GM23338 (cell line): ENCODE data around the gene RETSAT. TPM values are rescaled to one million over a fixed set of nuclear protein-coding genes. Genes with fewer than 3 reads are reported as not detected.

Source experiments
- ATAC-seq: fragments of 200-7000 bp; cut with Tn5 transposase; 3 replicates; pipeline ENCODE4 v1.9.1; 2020
- DNase-seq: peaks from one replicate; pipeline ENCODE4 v3.0.0-alpha.2; 2015; ENCODE audit warnings: low spot score
- H2AFZ ChIP-seq: fragments of 200-600 bp; sonication (generic); 2 replicates; pipeline ENCODE4 v1.8.0; 2016; ENCODE audit warnings: antibody characterized with exemption, mild to moderate bottlenecking, moderate library complexity
- H3F3A ChIP-seq: fragments of 200-600 bp; sonication (generic); replicated peaks from 2 replicates; pipeline ENCODE4 v1.8.0; 2017; ENCODE audit warnings: antibody characterized with exemption, mixed run types, low read depth
- H3K27ac ChIP-seq: fragments of 200-600 bp; sonication (generic); 2 replicates; pipeline ENCODE4 v1.6.1; 2016; ENCODE audit warnings: low read depth
- H3K27me3 ChIP-seq: fragments of 200-600 bp; sonication (generic); 2 replicates; pipeline ENCODE4 v1.8.0; 2016; ENCODE audit warnings: mild to moderate bottlenecking, mixed run types, moderate library complexity; ENCODE audit not compliant: insufficient read depth
- H3K36me3 ChIP-seq: fragments of 200-600 bp; sonication (generic); 2 replicates; pipeline ENCODE4 v1.8.0; 2016; ENCODE audit warnings: mild to moderate bottlenecking; ENCODE audit not compliant: insufficient read depth
- H3K4me1 ChIP-seq: fragments of 200-600 bp; sonication (generic); 2 replicates; pipeline ENCODE4 v1.8.0; 2016; ENCODE audit warnings: mild to moderate bottlenecking, moderate library complexity; ENCODE audit not compliant: insufficient read depth
- H3K4me2 ChIP-seq: fragments of 200-600 bp; sonication (generic); 2 replicates; pipeline ENCODE4 v1.7.1; 2017; ENCODE audit warnings: mixed run types
- H3K4me3 ChIP-seq: fragments of 200-600 bp; sonication (generic); 2 replicates; pipeline ENCODE4 v1.6.1; 2016; ENCODE audit warnings: mixed run types
- H3K79me2 ChIP-seq: fragments of 200-600 bp; sonication (generic); replicated peaks from 2 replicates; pipeline ENCODE4 v1.8.0; 2017; ENCODE audit warnings: mild to moderate bottlenecking; ENCODE audit not compliant: insufficient read depth
- H3K9me2 ChIP-seq: fragments of 200-600 bp; sonication (generic); 2 replicates; pipeline ENCODE4 v1.8.0; 2017; ENCODE audit not compliant: insufficient read depth
- H4K20me1 ChIP-seq: fragments of 200-600 bp; sonication (generic); replicated peaks from 2 replicates; pipeline ENCODE4 v1.8.0; 2017; ENCODE audit warnings: mild to moderate bottlenecking; ENCODE audit not compliant: insufficient read depth
- H3K27ac Mint-ChIP-seq: 2 replicates; pipeline ENCODE4 v1.8.0; 2020; ENCODE audit warnings: inconsistent platforms, mild to moderate bottlenecking, moderate library complexity, mixed read lengths
- H3K27me3 Mint-ChIP-seq: 3 replicates; pipeline ENCODE4 v1.8.0; 2022; ENCODE audit warnings: low read depth, mild to moderate bottlenecking, moderate library complexity, mixed read lengths, inconsistent platforms; ENCODE audit not compliant: insufficient read depth, poor library complexity
- H3K36me3 Mint-ChIP-seq: 3 replicates; pipeline ENCODE4 v1.8.0; 2021; ENCODE audit warnings: low read depth, mild to moderate bottlenecking, inconsistent platforms, moderate library complexity, mixed read lengths
- H3K4me1 Mint-ChIP-seq: 3 replicates; pipeline ENCODE4 v1.8.0; 2020; ENCODE audit warnings: mild to moderate bottlenecking, inconsistent platforms, mixed read lengths
- H3K4me3 Mint-ChIP-seq: 3 replicates; pipeline ENCODE4 v1.8.0; 2021; ENCODE audit warnings: moderate library complexity, mild to moderate bottlenecking, inconsistent platforms, mixed read lengths
- H3K9me3 Mint-ChIP-seq: 3 replicates; pipeline ENCODE4 v1.8.0; 2020; ENCODE audit warnings: moderate library complexity, mild to moderate bottlenecking, inconsistent platforms, mixed read lengths
- CREB1 ChIP-seq: fragments of 250-450 bp; sonication (Bioruptor Pico); IDR thresholded peaks from 2 replicates; pipeline ENCODE4 v1.5.0; 2020; ENCODE audit warnings: low read depth, mild to moderate bottlenecking, moderate library complexity
- EZH2 ChIP-seq: fragments of 200-600 bp; sonication (generic); IDR thresholded peaks from one replicate; pipeline ENCODE4 v1.8.0; 2017; ENCODE audit warnings: antibody characterized with exemption, mild to moderate bottlenecking, low read depth; ENCODE audit not compliant: unreplicated experiment
- EZH2phosphoT487 ChIP-seq: fragments of 200-600 bp; sonication (generic); IDR thresholded peaks from one replicate; pipeline ENCODE4 v1.8.1; 2018; ENCODE audit warnings: antibody characterized with exemption; ENCODE audit not compliant: unreplicated experiment
- JUNB ChIP-seq: IDR thresholded peaks from one replicate; pipeline ENCODE4 v1.6.1; 2016; ENCODE audit warnings: antibody characterized with exemption; ENCODE audit not compliant: unreplicated experiment
- NANOG ChIP-seq: IDR thresholded peaks from 2 replicates; pipeline ENCODE4 v1.6.1; 2016; ENCODE audit warnings: antibody characterized with exemption, borderline replicate concordance
- POLR2AphosphoS5 ChIP-seq: IDR thresholded peaks from 2 replicates; pipeline ENCODE4 v1.6.1; 2016; ENCODE audit warnings: antibody characterized with exemption, low read depth
- STAT1 ChIP-seq: IDR thresholded peaks from one replicate; pipeline ENCODE4 v1.6.1; 2016; ENCODE audit warnings: antibody characterized with exemption; ENCODE audit not compliant: unreplicated experiment
- ZNF114 ChIP-seq: fragments of 250-450 bp; sonication (Bioruptor Pico); IDR thresholded peaks from 2 replicates; pipeline ENCODE4 v1.5.0; 2020; ENCODE audit warnings: mild to moderate bottlenecking, moderate library complexity
- ZNF331 ChIP-seq: fragments of 250-450 bp; sonication (Bioruptor Pico); IDR thresholded peaks from 2 replicates; pipeline ENCODE4 v1.5.0; 2020; ENCODE audit warnings: low read depth, mild to moderate bottlenecking, moderate library complexity
- polyA plus RNA-seq: library from polyadenylated mRNA; unstranded; fragments of >200 nt; fragmentation: Nextera tagmentation; extraction: Ambion mirVana; gene quantifications from 2 replicates; pipeline ENCODE4 v1.2.1, GENCODE V29; 2016
- total RNA-seq: library from RNA; depleted of rRNA; stranded (reverse); fragments of >200 nt; shearing (Covaris generic); gene quantifications from 2 replicates; pipeline ENCODE4 v1.2.3, GENCODE V29; 2014
- TF ChIP-seq, protein P1 (sequence below): fragments of 250-450 bp; sonication (Bioruptor Pico); IDR thresholded peaks from 2 replicates; pipeline ENCODE4 v1.5.0; 2020; ENCODE audit warnings: mild to moderate bottlenecking, moderate library complexity
- TF ChIP-seq, protein P2 (sequence below), 2 experiments: fragments of 200-600 bp in 1 of 2; sonication (generic) in 1 of 2; conservative IDR thresholded peaks; 2 replicates each; pipeline versions ENCODE4 v1.5.1 to v1.6.1; 2016 to 2017; ENCODE audit warnings: antibody characterized with exemption in 2 of 2, low read depth in 2 of 2, mild to moderate bottlenecking in 2 of 2, moderate library complexity in 1 of 2
- TF ChIP-seq, protein P3 (sequence below): IDR thresholded peaks from 2 replicates; pipeline ENCODE4 v1.6.1; 2016; ENCODE audit warnings: antibody characterized with exemption
- TF ChIP-seq, protein P4 (sequence below): IDR thresholded peaks from one replicate; pipeline ENCODE4 v1.6.1; 2018; ENCODE audit warnings: antibody characterized with exemption; ENCODE audit not compliant: unreplicated experiment

RETSAT gene
- total and polyA plus RNA-seq, 2 experiments from 2014 or later, result 2.3 to 16.4 TPM

- Mint-ChIP-seq H3K9me3 (no peaks in the 10 kb centered on the region; the same call in 2 of the 3 replicates), H3K27ac (no peak overlapping the region), H3K36me3 (peaks cover 59% of the 10 kb centered on the region), H3K4me3 (peak overlapping the region; percentile 91), H3K27me3 (peaks cover 9% of the 10 kb centered on the region), H3K4me1 (peaks cover 40% of the 10 kb centered on the region)
- Histone ChIP-seq H3F3A (no peaks in the 10 kb centered on the region), H3K36me3 (peaks cover 34% of the 10 kb centered on the region), H4K20me1 (peaks cover 29% of the 10 kb centered on the region), H3K27me3 (no peaks in the 10 kb centered on the region), H3K4me3 (peak overlapping the region; percentile 98), H3K4me2 (peak overlapping the region; percentile 84), H3K9me2 (no peaks in the 10 kb centered on the region), H2AFZ (no peak overlapping the region), H3K4me1 (peaks cover 34% of the 10 kb centered on the region), H3K27ac (no peak overlapping the region), H3K79me2 (peaks cover 40% of the 10 kb centered on the region)
- TF ChIP-seq NANOG (no peak), CREB1 (CRISPR knock-in tag) (no peak), JUNB (no peak), POLR2AphosphoS5 (no peak), ZNF331 (CRISPR knock-in tag) (no peak), STAT1 (no peak), EZH2 (no peak), EZH2phosphoT487 (no peak), ZNF114 (CRISPR knock-in tag) (no peak)
- TF ChIP-seq, protein P1, sequence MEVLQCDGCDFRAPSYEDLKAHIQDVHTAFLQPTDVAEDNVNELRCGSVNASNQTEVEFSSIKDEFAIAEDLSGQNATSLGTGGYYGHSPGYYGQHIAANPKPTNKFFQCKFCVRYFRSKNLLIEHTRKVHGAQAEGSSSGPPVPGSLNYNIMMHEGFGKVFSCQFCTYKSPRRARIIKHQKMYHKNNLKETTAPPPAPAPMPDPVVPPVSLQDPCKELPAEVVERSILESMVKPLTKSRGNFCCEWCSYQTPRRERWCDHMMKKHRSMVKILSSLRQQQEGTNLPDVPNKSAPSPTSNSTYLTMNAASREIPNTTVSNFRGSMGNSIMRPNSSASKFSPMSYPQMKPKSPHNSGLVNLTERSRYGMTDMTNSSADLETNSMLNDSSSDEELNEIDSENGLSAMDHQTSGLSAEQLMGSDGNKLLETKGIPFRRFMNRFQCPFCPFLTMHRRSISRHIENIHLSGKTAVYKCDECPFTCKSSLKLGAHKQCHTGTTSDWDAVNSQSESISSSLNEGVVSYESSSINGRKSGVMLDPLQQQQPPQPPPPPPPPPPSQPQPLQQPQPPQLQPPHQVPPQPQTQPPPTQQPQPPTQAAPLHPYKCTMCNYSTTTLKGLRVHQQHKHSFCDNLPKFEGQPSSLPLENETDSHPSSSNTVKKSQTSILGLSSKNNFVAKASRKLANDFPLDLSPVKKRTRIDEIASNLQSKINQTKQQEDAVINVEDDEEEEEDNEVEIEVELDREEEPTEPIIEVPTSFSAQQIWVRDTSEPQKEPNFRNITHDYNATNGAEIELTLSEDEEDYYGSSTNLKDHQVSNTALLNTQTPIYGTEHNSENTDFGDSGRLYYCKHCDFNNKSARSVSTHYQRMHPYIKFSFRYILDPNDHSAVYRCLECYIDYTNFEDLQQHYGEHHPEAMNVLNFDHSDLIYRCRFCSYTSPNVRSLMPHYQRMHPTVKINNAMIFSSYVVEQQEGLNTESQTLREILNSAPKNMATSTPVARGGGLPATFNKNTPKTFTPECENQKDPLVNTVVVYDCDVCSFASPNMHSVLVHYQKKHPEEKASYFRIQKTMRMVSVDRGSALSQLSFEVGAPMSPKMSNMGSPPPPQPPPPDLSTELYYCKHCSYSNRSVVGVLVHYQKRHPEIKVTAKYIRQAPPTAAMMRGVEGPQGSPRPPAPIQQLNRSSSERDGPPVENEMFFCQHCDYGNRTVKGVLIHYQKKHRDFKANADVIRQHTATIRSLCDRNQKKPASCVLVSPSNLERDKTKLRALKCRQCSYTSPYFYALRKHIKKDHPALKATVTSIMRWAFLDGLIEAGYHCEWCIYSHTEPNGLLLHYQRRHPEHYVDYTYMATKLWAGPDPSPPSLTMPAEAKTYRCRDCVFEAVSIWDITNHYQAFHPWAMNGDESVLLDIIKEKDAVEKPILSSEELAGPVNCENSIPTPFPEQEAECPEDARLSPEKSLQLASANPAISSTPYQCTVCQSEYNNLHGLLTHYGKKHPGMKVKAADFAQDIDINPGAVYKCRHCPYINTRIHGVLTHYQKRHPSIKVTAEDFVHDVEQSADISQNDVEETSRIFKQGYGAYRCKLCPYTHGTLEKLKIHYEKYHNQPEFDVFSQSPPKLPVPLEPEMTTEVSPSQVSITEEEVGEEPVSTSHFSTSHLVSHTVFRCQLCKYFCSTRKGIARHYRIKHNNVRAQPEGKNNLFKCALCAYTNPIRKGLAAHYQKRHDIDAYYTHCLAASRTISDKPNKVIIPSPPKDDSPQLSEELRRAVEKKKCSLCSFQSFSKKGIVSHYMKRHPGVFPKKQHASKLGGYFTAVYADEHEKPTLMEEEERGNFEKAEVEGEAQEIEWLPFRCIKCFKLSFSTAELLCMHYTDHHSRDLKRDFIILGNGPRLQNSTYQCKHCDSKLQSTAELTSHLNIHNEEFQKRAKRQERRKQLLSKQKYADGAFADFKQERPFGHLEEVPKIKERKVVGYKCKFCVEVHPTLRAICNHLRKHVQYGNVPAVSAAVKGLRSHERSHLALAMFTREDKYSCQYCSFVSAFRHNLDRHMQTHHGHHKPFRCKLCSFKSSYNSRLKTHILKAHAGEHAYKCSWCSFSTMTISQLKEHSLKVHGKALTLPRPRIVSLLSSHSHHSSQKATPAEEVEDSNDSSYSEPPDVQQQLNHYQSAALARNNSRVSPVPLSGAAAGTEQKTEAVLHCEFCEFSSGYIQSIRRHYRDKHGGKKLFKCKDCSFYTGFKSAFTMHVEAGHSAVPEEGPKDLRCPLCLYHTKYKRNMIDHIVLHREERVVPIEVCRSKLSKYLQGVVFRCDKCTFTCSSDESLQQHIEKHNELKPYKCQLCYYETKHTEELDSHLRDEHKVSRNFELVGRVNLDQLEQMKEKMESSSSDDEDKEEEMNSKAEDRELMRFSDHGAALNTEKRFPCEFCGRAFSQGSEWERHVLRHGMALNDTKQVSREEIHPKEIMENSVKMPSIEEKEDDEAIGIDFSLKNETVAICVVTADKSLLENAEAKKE, result no peak
- TF ChIP-seq, protein P2, sequence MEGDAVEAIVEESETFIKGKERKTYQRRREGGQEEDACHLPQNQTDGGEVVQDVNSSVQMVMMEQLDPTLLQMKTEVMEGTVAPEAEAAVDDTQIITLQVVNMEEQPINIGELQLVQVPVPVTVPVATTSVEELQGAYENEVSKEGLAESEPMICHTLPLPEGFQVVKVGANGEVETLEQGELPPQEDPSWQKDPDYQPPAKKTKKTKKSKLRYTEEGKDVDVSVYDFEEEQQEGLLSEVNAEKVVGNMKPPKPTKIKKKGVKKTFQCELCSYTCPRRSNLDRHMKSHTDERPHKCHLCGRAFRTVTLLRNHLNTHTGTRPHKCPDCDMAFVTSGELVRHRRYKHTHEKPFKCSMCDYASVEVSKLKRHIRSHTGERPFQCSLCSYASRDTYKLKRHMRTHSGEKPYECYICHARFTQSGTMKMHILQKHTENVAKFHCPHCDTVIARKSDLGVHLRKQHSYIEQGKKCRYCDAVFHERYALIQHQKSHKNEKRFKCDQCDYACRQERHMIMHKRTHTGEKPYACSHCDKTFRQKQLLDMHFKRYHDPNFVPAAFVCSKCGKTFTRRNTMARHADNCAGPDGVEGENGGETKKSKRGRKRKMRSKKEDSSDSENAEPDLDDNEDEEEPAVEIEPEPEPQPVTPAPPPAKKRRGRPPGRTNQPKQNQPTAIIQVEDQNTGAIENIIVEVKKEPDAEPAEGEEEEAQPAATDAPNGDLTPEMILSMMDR (conservative IDR thresholded peaks at IDR 0.05; ENCODE audit: low read depth in 2 of 2), result no peak
- TF ChIP-seq, protein P3, sequence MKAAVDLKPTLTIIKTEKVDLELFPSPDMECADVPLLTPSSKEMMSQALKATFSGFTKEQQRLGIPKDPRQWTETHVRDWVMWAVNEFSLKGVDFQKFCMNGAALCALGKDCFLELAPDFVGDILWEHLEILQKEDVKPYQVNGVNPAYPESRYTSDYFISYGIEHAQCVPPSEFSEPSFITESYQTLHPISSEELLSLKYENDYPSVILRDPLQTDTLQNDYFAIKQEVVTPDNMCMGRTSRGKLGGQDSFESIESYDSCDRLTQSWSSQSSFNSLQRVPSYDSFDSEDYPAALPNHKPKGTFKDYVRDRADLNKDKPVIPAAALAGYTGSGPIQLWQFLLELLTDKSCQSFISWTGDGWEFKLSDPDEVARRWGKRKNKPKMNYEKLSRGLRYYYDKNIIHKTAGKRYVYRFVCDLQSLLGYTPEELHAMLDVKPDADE, result no peak
- TF ChIP-seq, protein P4, sequence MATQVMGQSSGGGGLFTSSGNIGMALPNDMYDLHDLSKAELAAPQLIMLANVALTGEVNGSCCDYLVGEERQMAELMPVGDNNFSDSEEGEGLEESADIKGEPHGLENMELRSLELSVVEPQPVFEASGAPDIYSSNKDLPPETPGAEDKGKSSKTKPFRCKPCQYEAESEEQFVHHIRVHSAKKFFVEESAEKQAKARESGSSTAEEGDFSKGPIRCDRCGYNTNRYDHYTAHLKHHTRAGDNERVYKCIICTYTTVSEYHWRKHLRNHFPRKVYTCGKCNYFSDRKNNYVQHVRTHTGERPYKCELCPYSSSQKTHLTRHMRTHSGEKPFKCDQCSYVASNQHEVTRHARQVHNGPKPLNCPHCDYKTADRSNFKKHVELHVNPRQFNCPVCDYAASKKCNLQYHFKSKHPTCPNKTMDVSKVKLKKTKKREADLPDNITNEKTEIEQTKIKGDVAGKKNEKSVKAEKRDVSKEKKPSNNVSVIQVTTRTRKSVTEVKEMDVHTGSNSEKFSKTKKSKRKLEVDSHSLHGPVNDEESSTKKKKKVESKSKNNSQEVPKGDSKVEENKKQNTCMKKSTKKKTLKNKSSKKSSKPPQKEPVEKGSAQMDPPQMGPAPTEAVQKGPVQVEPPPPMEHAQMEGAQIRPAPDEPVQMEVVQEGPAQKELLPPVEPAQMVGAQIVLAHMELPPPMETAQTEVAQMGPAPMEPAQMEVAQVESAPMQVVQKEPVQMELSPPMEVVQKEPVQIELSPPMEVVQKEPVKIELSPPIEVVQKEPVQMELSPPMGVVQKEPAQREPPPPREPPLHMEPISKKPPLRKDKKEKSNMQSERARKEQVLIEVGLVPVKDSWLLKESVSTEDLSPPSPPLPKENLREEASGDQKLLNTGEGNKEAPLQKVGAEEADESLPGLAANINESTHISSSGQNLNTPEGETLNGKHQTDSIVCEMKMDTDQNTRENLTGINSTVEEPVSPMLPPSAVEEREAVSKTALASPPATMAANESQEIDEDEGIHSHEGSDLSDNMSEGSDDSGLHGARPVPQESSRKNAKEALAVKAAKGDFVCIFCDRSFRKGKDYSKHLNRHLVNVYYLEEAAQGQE, result no peak
- DNase-seq, result no peak
- ATAC-seq, result peak; percentile 4; the same call in 1 of the 3 replicates
Measured at GRCh38 chr2:85326406-85327159, 27.7 kb downstream of the RETSAT start.
